Nucleus accumbens (tissue), 56 donors: ENCODE measurements around the gene CLASRP.

Source experiments
- DNase-seq, 56 donors: peaks; one replicate each; lab custom pipeline; 2025; lab: John Stamatoyannopoulos, UW

The CLASRP gene

GRCh38 chr19:45119582-45119981 is 80.7 kb downstream of the CLASRP start:
- DNase-seq, result no peak
